Loucy (cell line): ENCODE results near the gene KCNAB3.

Source experiments
- H2AFZ ChIP-seq: fragments of 200-600 bp; sonication (generic); 2 replicates; pipeline ENCODE4 v1.6.0; 2016; ENCODE audit warnings: antibody characterized with exemption, mild to moderate bottlenecking, low read length, moderate library complexity
- H3F3A ChIP-seq: fragments of 200-600 bp; 2 replicates; pipeline ENCODE4 v1.6.0; 2016; ENCODE audit warnings: antibody characterized with exemption, low read depth, mild to moderate bottlenecking
- H3K27me3 ChIP-seq: fragments of 200-600 bp; sonication (generic); 2 replicates; pipeline ENCODE4 v1.6.1; 2014; ENCODE audit warnings: low read length, mild to moderate bottlenecking; ENCODE audit not compliant: insufficient read depth, poor library complexity, severe bottlenecking
- H3K36me3 ChIP-seq: fragments of 200-600 bp; sonication (generic); 2 replicates; pipeline ENCODE4 v1.6.1; 2016; ENCODE audit warnings: low read length; ENCODE audit not compliant: insufficient read depth
- H3K4me1 ChIP-seq: fragments of 200-600 bp; sonication (generic); 2 replicates; pipeline ENCODE4 v1.5.1; 2014; ENCODE audit warnings: low read length, mild to moderate bottlenecking; ENCODE audit not compliant: insufficient read depth, poor library complexity, severe bottlenecking
- H3K4me2 ChIP-seq: fragments of 200-600 bp; sonication (generic); 2 replicates; pipeline ENCODE4 v1.6.0; 2014; ENCODE audit warnings: antibody characterized with exemption, low read length, low read depth, mild to moderate bottlenecking; ENCODE audit not compliant: poor library complexity, severe bottlenecking
- H3K4me3 ChIP-seq: fragments of 200-600 bp; sonication (generic); 2 replicates; pipeline ENCODE4 v1.5.1; 2014; ENCODE audit warnings: low read length, mild to moderate bottlenecking, mixed read lengths; ENCODE audit not compliant: poor library complexity, severe bottlenecking
- H3K79me2 ChIP-seq: fragments of 200-600 bp; sonication (generic); 2 replicates; pipeline ENCODE4 v1.6.1; 2014; ENCODE audit warnings: low read length; ENCODE audit not compliant: insufficient read depth
- H3K9ac ChIP-seq: fragments of 200-600 bp; sonication (generic); 2 replicates; pipeline ENCODE4 v1.6.0; 2014; ENCODE audit warnings: mild to moderate bottlenecking, low read depth, low read length, moderate library complexity; ENCODE audit not compliant: poor library complexity, severe bottlenecking
- H3K9me2 ChIP-seq: fragments of 200-600 bp; sonication (generic); replicated peaks from 2 replicates; pipeline ENCODE4 v1.6.1; 2016; ENCODE audit warnings: low read depth, low read length, mixed read lengths
- H3K9me3 ChIP-seq: fragments of 200-600 bp; sonication (generic); 2 replicates; pipeline ENCODE4 v1.6.1; 2014; ENCODE audit warnings: mild to moderate bottlenecking, antibody characterized with exemption, low read length, low read depth; ENCODE audit not compliant: insufficient read depth
- H4K20me1 ChIP-seq: fragments of 200-600 bp; sonication (generic); 2 replicates; pipeline ENCODE4 v1.6.0; 2014; ENCODE audit warnings: antibody characterized with exemption, low read length, mild to moderate bottlenecking; ENCODE audit not compliant: insufficient read depth, poor library complexity, severe bottlenecking
- EZH2phosphoT487 ChIP-seq: fragments of 200-600 bp; IDR thresholded peaks from 2 replicates; pipeline ENCODE4 v1.6.1; 2018; ENCODE audit warnings: antibody characterized with exemption, mild to moderate bottlenecking, moderate library complexity, borderline replicate concordance

KCNAB3 gene

GRCh38 chr17:7875804-7876370, 53.8 kb downstream of the KCNAB3 start:
- Histone ChIP-seq H3K27me3 (no peaks in the 10 kb centered on the region), H3K79me2 (peaks cover 24% of the 10 kb centered on the region), H3F3A (0 out of 2 replicates have a peak, but pooled peaks cover 3% of the 10 kb centered on the region), H3K9ac (no peak overlapping the region), H3K9me3 (no peaks in the 10 kb centered on the region), H2AFZ (no peak overlapping the region), H3K9me2 (no peaks in the 10 kb centered on the region), H3K4me1 (peaks cover 40% of the 10 kb centered on the region), H3K36me3 (peaks cover 3% of the 10 kb centered on the region; the same call in 1 of the 2 replicates), H3K4me3 (no peak overlapping the region), H3K4me2 (no peak overlapping the region), H4K20me1 (no peaks in the 10 kb centered on the region)
- TF ChIP-seq EZH2phosphoT487 = no peak

- H4K20me1 ChIP-seq = no peaks in the 10 kb centered on the region
- H2AFZ ChIP-seq = no peak overlapping the region
- H3K4me2 ChIP-seq = no peak overlapping the region
- H3K9me2 ChIP-seq = no peaks in the 10 kb centered on the region
- H3K27me3 ChIP-seq = no peaks in the 10 kb centered on the region
- no peak overlapping the region for H3K4me3 ChIP-seq
- no peak overlapping the region for H3K9ac ChIP-seq
- H3K4me1 ChIP-seq = peaks cover 42% of the 10 kb centered on the region
- no peaks in the 10 kb centered on the region for H3K9me3 ChIP-seq
- TF ChIP-seq EZH2phosphoT487 = no peak
- H3K79me2 ChIP-seq = peaks cover 23% of the 10 kb centered on the region; the same call in 1 of the 2 replicates
- no peaks in the 10 kb centered on the region for H3F3A ChIP-seq
- H3K36me3 ChIP-seq = peaks cover 3% of the 10 kb centered on the region; the same call in 1 of the 2 replicates
Observed at GRCh38 chr17:7873051-7873450, 56.6 kb downstream of the KCNAB3 start.
